CD4-positive, alpha-beta T cell (primary cell): ENCODE results near the gene IFI27. TPM values are rescaled to one million over a fixed set of nuclear protein-coding genes. Genes with fewer than 3 reads are reported as not detected.

Experiments used
- ATAC-seq: fragments of 200-7000 bp; cut with Tn5 transposase; one replicate; pipeline ENCODE4 v1.10.0; 2022; ENCODE audit warnings: mild to moderate bottlenecking; ENCODE audit not compliant: poor library complexity
- CTCF ChIA-PET: fragments of 350-600 bp; sonication (Branson Sonifier 250); formaldehyde crosslinking; loops from one replicate; lab custom pipeline; 2021; ENCODE audit warnings: antibody characterized with exemption, inconsistent platforms; lab: Charles Lee
- POLR2A ChIA-PET: fragments of 350-600 bp; sonication (Branson Sonifier 250); formaldehyde crosslinking; loops from one replicate; lab custom pipeline; 2021; ENCODE audit warnings: antibody characterized with exemption, inconsistent platforms; lab: Charles Lee
- DNase-seq, 14 experiments: peaks; one replicate each; pipeline ENCODE4 v3.0.0-alpha.2; 2013 to 2020; ENCODE audit warnings: mixed read lengths in 2 of 14
- H3K27ac ChIP-seq, 2 donors: one replicate each; pipeline versions ENCODE4 v1.5.1 to v1.7.0; 2013; ENCODE audit warnings: low read length in 2 of 2, low read depth in 1 of 2, mild to moderate bottlenecking in 1 of 2
- H3K27me3 ChIP-seq, 2 experiments: 1 replicate in 1 of 2; 2 replicates in 1 of 2; pipeline versions ENCODE4 v1.6.1 to v1.7.0; 2013; ENCODE audit warnings: low read length in 2 of 2, control low read depth in 1 of 2, mild to moderate bottlenecking in 1 of 2, moderate library complexity in 1 of 2; ENCODE audit not compliant: insufficient read depth in 2 of 2, control insufficient read depth in 1 of 2
- H3K36me3 ChIP-seq: one replicate; pipeline ENCODE4 v1.6.1; 2013; ENCODE audit warnings: low read length, control low read depth; ENCODE audit not compliant: insufficient read depth
- H3K4me1 ChIP-seq: one replicate; pipeline ENCODE4 v1.6.1; 2013; ENCODE audit warnings: low read length, control low read depth; ENCODE audit not compliant: insufficient read depth
- H3K4me3 ChIP-seq: one replicate; pipeline ENCODE4 v1.5.1; 2013; ENCODE audit warnings: mild to moderate bottlenecking, low read length, moderate library complexity
- H3K9me3 ChIP-seq, 2 experiments: 1 replicate in 1 of 2; 2 replicates in 1 of 2; pipeline versions ENCODE4 v1.6.1 to v1.7.0; 2013; ENCODE audit warnings: low read length in 2 of 2, mild to moderate bottlenecking in 2 of 2, control low read depth in 1 of 2, moderate library complexity in 1 of 2; ENCODE audit not compliant: control insufficient read depth in 1 of 2, insufficient read depth in 1 of 2
- H3K27ac Mint-ChIP-seq: one replicate; pipeline ENCODE4 v1.8.0; 2020; ENCODE audit warnings: mixed read lengths
- H3K27me3 Mint-ChIP-seq: one replicate; pipeline ENCODE4 v1.8.0; 2021; ENCODE audit warnings: mixed read lengths
- H3K36me3 Mint-ChIP-seq: one replicate; pipeline ENCODE4 v1.8.0; 2021; ENCODE audit warnings: low read depth, mixed read lengths
- H3K4me1 Mint-ChIP-seq: one replicate; pipeline ENCODE4 v1.8.0; 2021; ENCODE audit warnings: low read depth, mixed read lengths
- H3K4me3 Mint-ChIP-seq: one replicate; pipeline ENCODE4 v1.8.0; 2020; ENCODE audit warnings: mild to moderate bottlenecking, mixed read lengths
- H3K9me3 Mint-ChIP-seq: one replicate; pipeline ENCODE4 v1.8.0; 2020; ENCODE audit warnings: mixed read lengths
- CTCF ChIP-seq: fragments of 200-600 bp; IDR thresholded peaks from one replicate; pipeline ENCODE4 v1.8.0; 2022; ENCODE audit warnings: antibody characterized with exemption, mild to moderate bottlenecking
- intact Hi-C, 2 experiments: fragments of 100-400 bp; cut with DNase I in 1 of 2; cut with micrococcal nuclease in 1 of 2; formaldehyde crosslinking; loops; one replicate each; pipeline versions ENCODE4 v1.15.1 to v1.9.0; 2023 to 2025; cut with DNase I, micrococcal nuclease
- total RNA-seq, 174 experiments: library from RNA in 2 of 174; stranded (reverse) in 2 of 174; gene quantifications; one replicate each; pipeline ENCODE4 v1.2.3 and lab custom pipeline; 2021 to 2026

Gene IFI27
- total RNA-seq, 2 experiments from 2014 or later = 1.7 to 2.2 TPM

GRCh38 chr14:94101748-94102147, 8.8 kb upstream of the IFI27 start:
- no peak overlapping the region for H3K4me3 ChIP-seq
- no peak for DNase-seq
- no peaks in the 10 kb centered on the region for H3K9me3 ChIP-seq
- H3K4me1 ChIP-seq = no peaks in the 10 kb centered on the region
- no peak for TF ChIP-seq CTCF
- Mint-ChIP-seq H3K4me3 (no peak overlapping the region), H3K36me3 (no peaks in the 10 kb centered on the region), H3K4me1 (no peaks in the 10 kb centered on the region), H3K9me3 (no peaks in the 10 kb centered on the region), H3K27me3 (no peaks in the 10 kb centered on the region), H3K27ac (no peak overlapping the region)
- no peak for ATAC-seq
- no peak overlapping the region for H3K27ac ChIP-seq
- ChIA-PET POLR2A (no interaction called here), CTCF (no interaction called here)
- no peaks in the 10 kb centered on the region for H3K36me3 ChIP-seq
- intact Hi-C loops = no loop called here
- no peaks in the 10 kb centered on the region for H3K27me3 ChIP-seq

- Histone ChIP-seq H3K27ac (no peak overlapping the region), H3K4me1 (no peaks in the 10 kb centered on the region), H3K9me3 (no peaks in the 10 kb centered on the region), H3K4me3 (no peak overlapping the region), H3K36me3 (no peaks in the 10 kb centered on the region), H3K27me3 (no peaks in the 10 kb centered on the region)
- no peak for ATAC-seq
- intact Hi-C loops = no loop called here
- ChIA-PET CTCF (interaction anchor here (1.7 kb wide), 1 partner anchor 34 kb away, joined by 4 read pairs; no protein-coding TSS in a partner anchor), POLR2A (no interaction called here)
- H3K4me3 Mint-ChIP-seq = no peak overlapping the region
- no peaks in the 10 kb centered on the region for H3K4me1 Mint-ChIP-seq
- no peaks in the 10 kb centered on the region for H3K27me3 Mint-ChIP-seq
- DNase-seq = no peak
- H3K9me3 Mint-ChIP-seq = no peaks in the 10 kb centered on the region
- H3K36me3 Mint-ChIP-seq = no peaks in the 10 kb centered on the region
- H3K27ac Mint-ChIP-seq = no peak overlapping the region
- TF ChIP-seq CTCF = no peak
These were observed 7.6 kb upstream of the IFI27 start for GRCh38 chr14:94102768-94103482.

- no peak for ATAC-seq
- Histone ChIP-seq H3K4me3 (no peak overlapping the region), H3K9me3 (no peaks in the 10 kb centered on the region), H3K27ac (no peak overlapping the region), H3K27me3 (no peaks in the 10 kb centered on the region), H3K4me1 (no peaks in the 10 kb centered on the region), H3K36me3 (no peaks in the 10 kb centered on the region)
- Mint-ChIP-seq H3K4me1 (no peaks in the 10 kb centered on the region), H3K9me3 (no peaks in the 10 kb centered on the region), H3K27me3 (no peaks in the 10 kb centered on the region), H3K4me3 (no peak overlapping the region), H3K27ac (no peak overlapping the region), H3K36me3 (no peaks in the 10 kb centered on the region)
- intact Hi-C loops = no loop called here
- no peak for TF ChIP-seq CTCF
- CTCF ChIA-PET = interaction anchor here (1.7 kb wide), 1 partner anchor 33 kb away, joined by 4 read pairs; no protein-coding TSS in a partner anchor
- POLR2A ChIA-PET = no interaction called here
- no peak for DNase-seq
These were observed 6.9 kb upstream of the IFI27 start for GRCh38 chr14:94103554-94104150.
